ENCODE data around the gene ITGA2B. TPM values are rescaled to one million over a fixed set of nuclear protein-coding genes. Genes with fewer than 3 reads are reported as not detected.

ITGA2B gene
- total RNA-seq, 1 experiment from 2014 or later: 8.3 TPM

GRCh38 chr17:44414394-44415155, 25.1 kb upstream of the ITGA2B start:
- Histone ChIP-seq H4K20me1 (ENCODE audit: control insufficient read depth, insufficient read depth, insufficient read length) (no peaks in the 10 kb centered on the region), H3K18ac (ENCODE audit: insufficient read length, low read depth, low read length) (no peak overlapping the region), H2BK12ac (ENCODE audit: insufficient read length, low read depth, low read length) (no peak overlapping the region), H2AK5ac (ENCODE audit: insufficient read length, low read length) (no peak overlapping the region), H3K23me2 (ENCODE audit: insufficient read length, low read depth, low read length, poor library complexity, severe bottlenecking) (no peaks in the 10 kb centered on the region), H2BK15ac (ENCODE audit: low read depth, low read length) (no peak overlapping the region), H2BK5ac (ENCODE audit: insufficient read length, low read length) (no peak overlapping the region), H3K9me3 (ENCODE audit: control insufficient read depth, low read depth, low read length) (no peaks in the 10 kb centered on the region), H4K5ac (ENCODE audit: insufficient read length, low read depth, low read length) (no peak overlapping the region), H3K79me1 (ENCODE audit: insufficient read depth, low read depth, low read length, poor library complexity, severe bottlenecking) (no peaks in the 10 kb centered on the region), H3K4me2 (ENCODE audit: insufficient read depth, insufficient read length, low read length) (no peak overlapping the region), H4K91ac (ENCODE audit: insufficient read length, low read depth, low read length) (no peak overlapping the region), H3K4ac (ENCODE audit: low read depth, low read length) (no peak overlapping the region), H3T11ph (ENCODE audit: low read length) (no peak overlapping the region), H3K27ac (ENCODE audit: insufficient read length, low read depth, low read length) (no peak overlapping the region), H3K27me3 (ENCODE audit: insufficient read depth, low read length) (no peaks in the 10 kb centered on the region), H3K14ac (ENCODE audit: insufficient read depth, low read length) (no peak overlapping the region), H2BK20ac (ENCODE audit: low read depth, low read length, poor library complexity, severe bottlenecking) (no peak overlapping the region), H3K4me1 (ENCODE audit: insufficient read depth, low read length) (no peaks in the 10 kb centered on the region), H3K56ac (ENCODE audit: insufficient read length, low read depth, low read length) (no peak overlapping the region), H3K9ac (ENCODE audit: extremely low read depth, insufficient read length, low read length) (no peak overlapping the region), H3K79me2 (ENCODE audit: insufficient read depth, low read length) (no peaks in the 10 kb centered on the region), H2AFZ (ENCODE audit: low read length) (no peak overlapping the region), H2BK120ac (ENCODE audit: low read depth, low read length, poor library complexity, severe bottlenecking) (no peak overlapping the region), H4K8ac (replicated peaks; ENCODE audit: insufficient read length, low read depth, low read length) (no peak overlapping the region), H3K23ac (ENCODE audit: insufficient read length, low read depth, low read length) (no peak overlapping the region)
- no CpG with 5 or more reads among the region's 1 CpG for WGBS (ENCODE audit: extremely low coverage, insufficient read length, low lambda C conversion rate)
- peaks cover 4 to 40% (median 25%) of the 10 kb centered on the region in 3 experiments; a peak in 6 of 7 replicates for H3K36me3 Mint-ChIP-seq (ENCODE audit: insufficient read depth in 1 of 3, low read depth in 3 of 3)
- no peaks in the 10 kb centered on the region for H3K9me3 Mint-ChIP-seq
- no peaks in the 10 kb centered on the region for H3K27me3 Mint-ChIP-seq (ENCODE audit: low read depth)
- H3K4me1 Mint-ChIP-seq: no peaks in the 10 kb centered on the region
- TF ChIP-seq CTCF (conservative IDR thresholded peaks at IDR 0.05): no peak
- no peak overlapping the region for H3K4me3 Mint-ChIP-seq
- no peak for DNase-seq
- H3K27ac Mint-ChIP-seq: no peak overlapping the region

Data from H9 (cell line).